IgD-negative memory B cell (primary cell): ENCODE results near the gene NT5C1A. TPM values are rescaled to one million over a fixed set of nuclear protein-coding genes. Genes with fewer than 3 reads are reported as not detected.

Experiments
- H3K27ac Mint-ChIP-seq, 3 donors: one replicate each; pipeline ENCODE4 v1.8.0; 2020 to 2022; ENCODE audit warnings: mild to moderate bottlenecking in 3 of 3, mixed read lengths in 3 of 3, moderate library complexity in 1 of 3
- H3K27me3 Mint-ChIP-seq: one replicate; pipeline ENCODE4 v1.8.0; 2021; ENCODE audit warnings: mixed read lengths
- H3K36me3 Mint-ChIP-seq: one replicate; pipeline ENCODE4 v1.8.0; 2020; ENCODE audit warnings: mild to moderate bottlenecking, mixed read lengths
- H3K4me1 Mint-ChIP-seq, 3 donors: one replicate each; pipeline ENCODE4 v1.8.0; 2020 to 2022; ENCODE audit warnings: mixed read lengths in 3 of 3, mild to moderate bottlenecking in 1 of 3
- H3K4me3 Mint-ChIP-seq, 4 donors: one replicate each; pipeline ENCODE4 v1.8.0; 2020 to 2022; ENCODE audit warnings: mild to moderate bottlenecking in 4 of 4, mixed read lengths in 4 of 4, moderate library complexity in 3 of 4
- H3K9me3 Mint-ChIP-seq, 3 donors: one replicate each; pipeline ENCODE4 v1.8.0; 2020 to 2021; ENCODE audit warnings: mixed read lengths in 3 of 3, mild to moderate bottlenecking in 1 of 3
- polyA plus RNA-seq: library from polyadenylated mRNA; unstranded; fragments of 300-500 nt; fragmentation: Illumina TruSeq; gene quantifications from one replicate; pipeline ENCODE4 v1.2.3, GENCODE V29; 2021

NT5C1A gene
- polyA plus RNA-seq, 1 donor from 2014 or later: not detected

DNA sequence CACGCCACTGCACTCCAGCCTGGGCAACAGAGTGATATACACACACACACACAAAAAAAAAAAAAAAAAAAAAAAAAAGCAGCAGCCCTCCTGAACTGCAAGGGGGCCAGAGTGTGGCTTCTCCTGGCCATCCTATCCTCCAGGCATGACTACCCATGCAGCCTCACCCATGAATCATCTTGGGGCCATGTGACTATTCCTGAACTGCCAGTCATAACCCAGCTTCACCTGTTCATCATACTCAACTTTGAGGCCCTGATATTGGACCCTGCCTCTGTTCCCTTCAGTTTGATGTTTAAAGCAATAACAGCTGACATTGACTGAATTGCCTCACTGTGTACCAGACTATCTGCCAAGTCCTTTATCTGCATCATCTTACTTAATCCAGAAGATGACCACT is 22.1 kb upstream of the NT5C1A start:
- Mint-ChIP-seq H3K36me3 (no peaks in the 10 kb centered on the region), H3K9me3 (no peaks in the 10 kb centered on the region), H3K4me3 (no peak overlapping the region), H3K27me3 (peaks cover 42% of the 10 kb centered on the region), H3K27ac (no peak overlapping the region), H3K4me1 (peaks cover 0 to 7% (median 0%) of the 10 kb centered on the region in 3 donors)

DNA sequence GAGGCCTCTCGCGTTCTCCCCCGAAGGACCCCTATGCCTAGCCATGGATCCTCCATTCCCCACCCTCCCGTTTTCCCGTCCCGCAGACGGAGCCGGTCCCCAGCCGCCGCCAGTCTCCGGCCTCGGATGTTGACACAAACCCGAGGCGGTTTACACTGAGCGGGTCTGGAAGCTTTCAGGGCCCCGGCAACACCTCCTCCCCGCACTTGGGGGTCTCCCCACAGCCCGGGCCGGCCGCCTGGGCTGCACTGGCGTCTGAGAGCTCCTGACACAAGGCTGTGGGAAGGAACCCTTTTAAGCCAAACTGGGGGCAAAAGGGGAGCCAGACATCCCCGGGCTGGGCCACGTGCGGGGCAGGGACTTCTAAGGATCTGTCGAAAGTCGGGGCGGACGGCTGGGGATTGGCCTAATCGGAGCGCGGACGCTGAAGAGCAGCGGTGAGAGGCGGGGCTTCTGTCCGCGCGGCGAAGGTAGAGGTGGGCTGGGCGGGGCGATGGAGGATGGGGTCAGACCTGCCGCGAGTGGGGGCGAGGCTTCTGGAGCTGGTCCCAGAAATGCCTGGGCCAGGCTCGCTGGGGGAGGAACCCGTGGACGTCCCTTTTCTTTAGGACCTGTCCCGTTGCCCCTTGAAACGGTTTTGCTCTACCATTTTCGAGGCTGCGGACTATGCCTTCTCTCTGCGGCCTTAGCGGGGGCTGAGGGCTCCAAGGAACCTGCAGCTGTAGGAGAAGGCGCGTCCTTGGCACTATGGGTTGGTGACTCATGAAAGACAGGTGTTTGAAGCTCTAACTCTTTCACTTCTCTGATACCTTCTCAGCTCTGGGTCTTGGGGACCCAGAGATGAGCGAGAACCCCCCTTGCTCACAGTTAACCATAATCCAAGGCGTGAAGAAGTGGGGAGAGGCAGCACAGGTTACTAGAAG is 20.5 kb upstream of the NT5C1A start:
- no peaks in the 10 kb centered on the region for H3K9me3 Mint-ChIP-seq
- H3K36me3 Mint-ChIP-seq: no peaks in the 10 kb centered on the region
- H3K27me3 Mint-ChIP-seq: peaks cover 48% of the 10 kb centered on the region
- peak overlapping the region; percentile 44 to 62 (median 52) for H3K4me3 Mint-ChIP-seq
- H3K4me1 Mint-ChIP-seq: peaks cover 0 to 7% (median 0%) of the 10 kb centered on the region in 3 donors
- no peak overlapping the region for H3K27ac Mint-ChIP-seq

DNA sequence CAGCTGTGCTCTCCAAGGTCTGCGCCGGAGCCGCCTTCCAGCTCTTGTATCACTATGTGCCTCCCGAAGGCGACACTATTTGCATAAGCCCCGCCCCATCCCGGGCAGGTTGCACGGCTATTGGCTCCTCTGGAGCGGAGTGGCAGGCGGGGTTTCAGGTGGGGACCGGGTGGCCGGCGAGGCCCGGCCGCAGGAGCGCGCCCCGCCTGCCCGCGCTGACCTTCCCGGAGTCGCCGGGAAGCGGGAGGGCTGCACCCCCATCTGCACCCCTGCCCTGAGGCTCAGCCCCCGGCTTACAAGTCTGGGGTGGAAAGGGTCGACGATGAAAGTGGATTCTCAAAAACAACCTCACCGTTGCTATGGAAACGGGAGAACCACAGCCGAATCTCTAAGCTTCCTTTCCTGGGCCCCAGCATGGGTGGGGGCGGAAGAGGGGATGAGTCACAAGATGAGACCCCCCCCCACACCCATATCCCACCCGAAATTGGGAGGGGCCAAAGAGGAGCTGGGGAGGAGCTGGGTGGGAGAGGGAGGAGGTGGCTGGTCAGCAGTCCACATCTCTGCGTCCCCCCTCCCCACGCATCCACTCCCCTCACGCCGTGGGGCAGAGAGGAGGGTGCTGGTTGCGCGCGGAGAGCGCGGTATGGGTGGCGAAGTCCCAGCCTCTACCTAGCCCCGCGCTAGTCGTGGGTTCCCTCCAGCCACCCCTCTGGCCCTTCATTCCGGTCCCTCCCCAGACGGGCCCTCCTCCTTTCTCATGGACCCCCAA is 19.7 kb upstream of the NT5C1A start, which contains the start of gene HPCAL4:
Gene HPCAL4, minus strand, starts transcription at position 51 of the 769 bp plus-strand sequence. CDS start 6,830 bp downstream, outside the sequence.
- Mint-ChIP-seq H3K27me3 (peaks cover 51% of the 10 kb centered on the region), H3K4me1 (peaks cover 0 to 7% (median 0%) of the 10 kb centered on the region in 3 donors), H3K9me3 (no peaks in the 10 kb centered on the region), H3K36me3 (no peaks in the 10 kb centered on the region), H3K4me3 (peak within 1 kb of the TSS; percentile 53 to 89 (median 64)), H3K27ac (no peak within 1 kb of the TSS)

DNA sequence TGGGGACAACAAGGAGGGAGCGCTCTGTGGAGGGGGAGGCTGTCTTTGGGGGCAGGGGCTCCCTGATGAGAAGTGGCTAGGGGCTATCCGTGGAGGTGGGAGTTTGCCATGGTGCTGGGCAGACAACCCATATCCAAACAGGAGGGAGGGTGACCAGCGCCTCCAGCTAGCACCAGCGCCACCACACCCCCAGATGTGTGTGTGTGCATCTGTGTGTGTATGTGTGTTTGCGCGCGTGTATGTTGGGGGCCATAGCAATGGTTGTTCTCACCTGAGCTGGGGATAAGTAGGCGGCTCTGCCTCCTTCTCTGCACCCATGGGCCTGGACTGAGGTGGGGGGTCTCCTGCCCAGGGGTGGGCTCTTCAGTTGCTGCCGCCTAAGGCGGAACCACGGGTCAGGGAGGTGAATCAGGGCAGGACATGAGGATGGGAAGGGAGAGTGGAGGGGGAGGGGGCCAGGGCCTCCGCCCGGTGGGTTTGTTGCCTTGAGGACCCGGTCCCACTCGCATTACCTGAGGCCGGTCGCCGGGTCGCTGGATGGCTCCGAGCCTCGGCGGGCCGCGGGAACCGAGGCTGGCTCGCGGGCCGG is 19.0 kb upstream of the NT5C1A start:
- Mint-ChIP-seq H3K9me3 (no peaks in the 10 kb centered on the region), H3K27me3 (peaks cover 56% of the 10 kb centered on the region), H3K4me1 (peaks cover 0 to 7% (median 0%) of the 10 kb centered on the region in 3 donors), H3K36me3 (no peaks in the 10 kb centered on the region), H3K27ac (no peak overlapping the region), H3K4me3 (peak overlapping the region in 3 of 4 donors; percentile 62 to 89 (median 67))

DNA sequence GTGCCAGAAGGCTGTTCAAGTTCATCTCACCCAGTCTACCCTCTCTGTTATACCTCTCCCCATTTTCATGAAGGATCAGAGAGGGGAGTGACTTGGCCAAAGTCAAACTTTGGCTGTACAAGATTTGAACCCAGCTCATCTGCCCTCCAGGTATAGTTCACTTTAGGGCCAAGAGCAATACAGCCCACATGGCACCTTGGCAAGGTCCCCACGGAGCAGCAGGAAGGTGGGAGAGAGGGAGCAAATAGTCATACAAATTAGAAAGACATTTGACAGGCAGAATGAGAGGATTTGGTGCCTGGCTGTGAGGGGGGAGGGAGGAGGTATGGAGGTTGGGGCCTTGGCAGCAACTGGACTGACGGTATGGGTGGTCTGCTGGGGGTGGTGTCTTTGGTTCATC is 18.3 kb upstream of the NT5C1A start:
- peak overlapping the region in 3 of 4 donors; percentile 8 to 14 (median 9) for H3K4me3 Mint-ChIP-seq
- no peak overlapping the region for H3K27ac Mint-ChIP-seq
- H3K27me3 Mint-ChIP-seq: peaks cover 55% of the 10 kb centered on the region
- H3K4me1 Mint-ChIP-seq: peaks cover 0 to 7% (median 0%) of the 10 kb centered on the region in 3 donors
- no peaks in the 10 kb centered on the region for H3K36me3 Mint-ChIP-seq
- H3K9me3 Mint-ChIP-seq: no peaks in the 10 kb centered on the region

DNA sequence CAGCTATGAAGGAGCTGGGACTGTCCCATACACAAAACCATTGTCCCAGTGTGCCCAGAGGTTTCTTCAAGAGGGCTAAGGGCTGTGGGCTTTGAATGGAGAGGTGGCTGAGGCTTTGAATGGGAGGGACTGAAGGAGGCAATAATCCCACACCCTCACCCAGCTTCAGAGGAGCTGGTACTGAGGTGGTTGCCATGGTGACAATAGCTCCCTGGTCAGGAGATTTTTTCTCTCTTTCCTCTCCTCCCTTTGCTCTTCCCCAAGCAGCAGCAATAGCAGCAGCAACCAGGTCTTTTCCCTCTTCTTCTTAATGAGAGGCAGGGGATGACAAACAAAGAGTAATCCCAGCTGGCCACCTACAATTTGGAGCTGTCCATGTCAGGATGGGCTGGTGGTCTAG is 17.7 kb upstream of the NT5C1A start:
- no peak overlapping the region for H3K4me3 Mint-ChIP-seq
- peaks cover 0 to 9% (median 0%) of the 10 kb centered on the region in 3 donors for H3K4me1 Mint-ChIP-seq
- H3K27ac Mint-ChIP-seq: no peak overlapping the region

DNA sequence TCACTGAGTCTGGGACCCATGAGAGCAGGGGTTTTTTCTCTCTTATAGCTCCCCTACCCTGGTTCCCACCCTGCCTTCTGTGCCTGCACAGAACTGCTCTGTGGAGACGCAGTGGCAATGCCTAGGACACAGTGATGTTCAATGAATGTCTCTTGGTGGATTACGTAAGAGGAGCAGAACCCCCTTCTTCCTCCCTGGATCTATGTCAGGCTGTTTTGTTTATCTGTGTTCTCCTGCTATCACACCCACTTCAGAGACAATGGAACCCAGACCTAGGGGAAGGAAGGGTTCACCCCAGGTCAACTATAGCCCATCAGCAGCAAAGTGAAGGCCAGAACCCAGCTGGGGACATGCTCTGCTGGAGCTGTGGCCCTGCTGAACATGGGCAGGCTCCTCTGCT is 17.3 kb upstream of the NT5C1A start:
- Mint-ChIP-seq H3K4me1 (peaks cover 0 to 9% (median 0%) of the 10 kb centered on the region in 3 donors), H3K36me3 (no peaks in the 10 kb centered on the region), H3K27me3 (peaks cover 59% of the 10 kb centered on the region), H3K27ac (no peak overlapping the region), H3K9me3 (no peaks in the 10 kb centered on the region), H3K4me3 (no peak overlapping the region)

More for the DNA sequence above, 17.7 kb upstream of the NT5C1A start:
- Mint-ChIP-seq H3K27me3 (peaks cover 57% of the 10 kb centered on the region), H3K36me3 (no peaks in the 10 kb centered on the region), H3K9me3 (no peaks in the 10 kb centered on the region)

DNA sequence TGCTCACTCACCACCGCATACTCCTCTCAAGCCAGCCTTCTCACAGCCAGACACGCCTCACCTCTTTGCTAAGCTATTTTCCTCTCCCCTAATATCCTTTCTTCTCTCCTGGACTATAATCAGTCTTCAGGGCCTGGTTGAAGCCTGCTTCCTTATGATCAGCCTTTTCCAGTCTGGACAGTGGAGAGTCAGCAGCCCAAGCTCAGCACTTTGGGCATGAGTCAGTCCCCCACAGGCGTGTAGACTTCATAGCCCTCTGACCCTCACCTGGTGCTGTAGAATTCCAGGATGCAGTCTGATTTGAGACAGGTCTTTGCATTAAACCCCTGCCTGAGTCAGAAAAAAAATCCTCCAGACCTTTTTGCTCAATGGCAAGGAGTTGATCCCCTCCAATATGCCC is 16.8 kb upstream of the NT5C1A start:
- Mint-ChIP-seq H3K27ac (no peak overlapping the region), H3K4me3 (no peak overlapping the region), H3K36me3 (no peaks in the 10 kb centered on the region), H3K4me1 (peaks cover 0 to 9% (median 0%) of the 10 kb centered on the region in 3 donors), H3K9me3 (no peaks in the 10 kb centered on the region), H3K27me3 (peaks cover 59% of the 10 kb centered on the region)

DNA sequence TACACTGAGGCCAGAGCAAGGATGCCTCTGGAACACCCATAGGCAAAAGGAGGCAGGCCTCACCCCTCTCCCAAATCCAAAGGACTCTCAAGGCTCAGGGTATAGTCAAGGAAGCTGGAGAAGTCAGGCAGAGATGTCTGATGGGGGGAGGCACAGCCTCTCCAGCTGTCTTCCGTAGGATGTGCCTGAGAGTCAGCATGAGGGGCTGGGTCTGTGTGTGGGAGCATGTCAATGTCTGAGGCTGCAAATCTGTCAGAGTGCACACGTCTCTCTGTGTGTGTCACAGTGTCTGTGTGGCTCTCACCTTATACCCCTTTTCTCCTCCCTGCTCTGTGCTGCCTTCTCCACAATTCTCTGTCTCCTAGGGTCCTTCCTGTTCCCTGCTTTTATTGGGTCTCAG is 15.3 kb upstream of the NT5C1A start:
- no peak overlapping the region for H3K27ac Mint-ChIP-seq
- H3K4me3 Mint-ChIP-seq: no peak overlapping the region
- peaks cover 58% of the 10 kb centered on the region for H3K27me3 Mint-ChIP-seq
- H3K4me1 Mint-ChIP-seq: peaks cover 0 to 8% (median 0%) of the 10 kb centered on the region in 3 donors
- no peaks in the 10 kb centered on the region for H3K9me3 Mint-ChIP-seq
- H3K36me3 Mint-ChIP-seq: no peaks in the 10 kb centered on the region

DNA sequence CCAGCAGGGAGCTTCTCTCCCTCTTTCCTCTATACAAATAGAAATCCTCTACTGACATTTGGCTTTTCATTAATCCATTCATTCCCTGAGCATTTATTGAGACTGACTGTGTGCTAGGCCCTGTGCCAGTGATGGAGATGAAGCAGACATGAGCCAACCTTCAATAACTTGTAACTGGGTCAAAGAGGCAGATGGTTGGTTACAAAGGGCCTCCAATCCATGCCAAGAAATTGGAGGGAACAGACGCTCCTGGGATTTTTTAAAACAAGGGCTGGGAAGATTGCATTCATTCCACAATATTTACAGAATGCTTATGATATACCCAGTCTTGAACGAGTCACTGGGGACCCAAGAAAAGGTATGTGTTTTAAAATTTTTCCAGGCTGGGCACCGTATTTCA is 13.2 kb upstream of the NT5C1A start:
- Mint-ChIP-seq H3K4me1 (peaks cover 0 to 2% (median 0%) of the 10 kb centered on the region in 3 donors), H3K27me3 (peaks cover 48% of the 10 kb centered on the region), H3K9me3 (peaks cover 0 to 2% (median 0%) of the 10 kb centered on the region in 3 donors), H3K4me3 (no peak overlapping the region), H3K27ac (no peak overlapping the region), H3K36me3 (no peaks in the 10 kb centered on the region)

DNA sequence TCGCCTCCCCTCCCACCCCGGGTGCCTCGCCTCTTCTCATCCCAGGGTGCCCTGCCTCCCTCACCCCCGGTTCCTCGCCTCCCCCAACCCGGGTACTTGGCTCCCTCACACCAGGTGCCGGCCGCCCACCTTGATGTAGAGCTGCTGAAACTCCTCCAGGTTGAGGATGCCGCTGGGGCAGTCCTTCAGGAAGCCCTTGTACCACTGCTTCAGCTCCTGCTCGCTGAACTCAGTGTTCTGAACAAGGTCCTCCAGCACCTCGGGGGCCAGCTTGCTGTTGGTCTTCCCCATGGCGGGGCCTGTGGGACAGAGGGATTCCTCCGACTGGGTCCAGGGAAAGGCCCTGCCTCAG is 12.4 kb upstream of the NT5C1A start:
- no peak overlapping the region for H3K27ac Mint-ChIP-seq
- peaks cover 43% of the 10 kb centered on the region for H3K27me3 Mint-ChIP-seq
- peaks cover 0 to 2% (median 0%) of the 10 kb centered on the region in 3 donors for H3K9me3 Mint-ChIP-seq
- no peaks in the 10 kb centered on the region for H3K36me3 Mint-ChIP-seq
- H3K4me1 Mint-ChIP-seq: peaks cover 0 to 2% (median 0%) of the 10 kb centered on the region in 3 donors
- no peak overlapping the region for H3K4me3 Mint-ChIP-seq

DNA sequence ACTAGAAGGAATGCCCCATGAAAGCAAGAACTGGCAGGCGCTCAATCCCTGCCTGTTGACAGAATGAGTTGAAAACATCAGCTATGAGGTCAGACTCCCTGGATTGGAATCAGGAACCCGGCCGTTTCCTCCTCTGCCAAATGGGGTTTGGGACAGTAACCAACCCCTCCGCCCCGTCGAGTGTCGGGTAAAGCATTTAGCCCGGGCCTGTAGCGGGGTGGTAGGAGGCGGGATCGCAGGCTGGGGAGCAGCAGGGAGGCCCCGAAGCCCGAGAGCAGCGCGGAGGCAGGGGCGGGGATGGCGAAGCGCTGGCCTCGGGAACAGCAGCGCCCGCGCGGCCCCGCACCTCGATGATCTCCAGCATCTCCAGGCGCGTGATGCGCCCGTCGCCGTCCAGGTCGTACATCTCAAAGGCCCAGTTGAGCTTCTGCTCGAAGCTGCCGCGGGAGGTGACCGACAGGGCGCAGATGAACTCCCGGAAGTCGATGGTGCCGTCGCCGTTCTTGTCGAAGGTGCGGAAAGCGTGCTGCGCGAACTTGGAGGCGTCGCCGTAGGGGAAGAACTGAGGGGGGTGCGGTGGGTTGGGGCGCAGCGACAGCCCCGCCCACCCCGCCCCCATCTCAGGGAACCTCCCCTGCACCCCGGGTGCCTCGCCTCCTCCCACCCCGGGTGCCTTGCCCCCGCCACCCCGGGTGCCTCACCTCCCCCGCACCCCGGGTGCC is 11.8 kb upstream of the NT5C1A start:
- Mint-ChIP-seq H3K27me3 (peaks cover 40% of the 10 kb centered on the region), H3K36me3 (no peaks in the 10 kb centered on the region), H3K4me1 (peaks cover 0 to 2% (median 0%) of the 10 kb centered on the region in 3 donors), H3K27ac (no peak overlapping the region), H3K4me3 (no peak overlapping the region), H3K9me3 (peaks cover 0 to 2% (median 0%) of the 10 kb centered on the region in 3 donors)

DNA sequence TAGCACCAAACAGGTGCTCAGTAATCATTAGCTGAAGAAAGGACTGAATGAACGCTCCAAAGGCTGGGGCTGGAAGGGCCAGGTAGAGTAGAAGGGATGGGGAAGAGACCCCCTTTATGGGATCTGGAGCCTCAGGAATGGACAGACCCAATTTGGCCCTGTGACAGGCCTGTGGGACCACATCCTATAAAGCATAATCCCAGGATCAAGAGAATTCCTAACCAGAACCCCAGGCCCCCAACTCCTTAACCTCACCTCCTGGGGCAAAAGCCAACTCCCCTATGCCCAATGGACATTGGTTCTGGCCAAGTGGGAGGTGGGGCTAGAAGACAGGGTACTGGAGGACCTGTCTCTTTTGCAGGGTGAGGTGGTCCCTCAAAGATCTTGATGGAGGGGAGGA is 10.1 kb upstream of the NT5C1A start:
- peaks cover 0 to 2% (median 0%) of the 10 kb centered on the region in 3 donors for H3K9me3 Mint-ChIP-seq
- no peak overlapping the region for H3K4me3 Mint-ChIP-seq
- H3K27ac Mint-ChIP-seq: no peak overlapping the region
- peaks cover 30% of the 10 kb centered on the region for H3K27me3 Mint-ChIP-seq
- peaks cover 0 to 2% (median 0%) of the 10 kb centered on the region in 3 donors for H3K4me1 Mint-ChIP-seq
- no peaks in the 10 kb centered on the region for H3K36me3 Mint-ChIP-seq

DNA sequence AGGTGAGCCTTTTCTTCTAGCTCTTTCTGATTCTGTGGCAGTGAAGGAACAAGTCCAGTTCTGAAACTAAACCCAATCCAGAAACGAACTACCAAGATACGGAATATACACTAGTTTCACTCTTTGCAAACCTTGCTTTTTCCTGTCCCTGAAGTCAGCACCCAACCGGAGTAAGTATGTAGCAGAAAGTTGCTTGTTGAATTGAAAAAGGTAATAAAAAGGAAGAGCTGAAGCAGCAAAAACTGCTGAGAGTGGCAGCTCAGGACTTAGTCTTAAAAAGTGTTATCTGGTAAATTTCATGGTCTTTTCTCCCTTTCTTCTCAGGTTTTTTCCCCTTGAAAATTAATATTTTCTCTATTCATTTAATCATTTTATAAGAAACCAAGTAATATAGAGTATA is 9.4 kb upstream of the NT5C1A start:
- Mint-ChIP-seq H3K27ac (no peak overlapping the region), H3K27me3 (peaks cover 27% of the 10 kb centered on the region), H3K4me1 (peaks cover 0 to 2% (median 0%) of the 10 kb centered on the region in 3 donors), H3K9me3 (peaks cover 0 to 2% (median 0%) of the 10 kb centered on the region in 3 donors), H3K4me3 (no peak overlapping the region), H3K36me3 (no peaks in the 10 kb centered on the region)
